Brain microvascular endothelial cell (primary cell): ENCODE measurements around the gene COL5A1.
A peak's percentile ranks its signal among the peaks of the same experiment; 100 is the strongest.

ENCODE experiments used
- DNase-seq: peaks from one replicate; pipeline ENCODE4 v3.0.0-alpha.2; 2020
- H3K27ac ChIP-seq: fragments of 250-450 bp; sonication (Bioruptor Pico); 2 replicates; pipeline ENCODE4 v1.5.1; 2020; ENCODE audit warnings: mild to moderate bottlenecking, moderate library complexity
- H3K27me3 ChIP-seq: fragments of 250-450 bp; sonication (Bioruptor Pico); replicated peaks from 2 replicates; pipeline ENCODE4 v1.5.1; 2020; ENCODE audit warnings: mild to moderate bottlenecking
- H3K36me3 ChIP-seq: fragments of 250-450 bp; sonication (Bioruptor Pico); replicated peaks from 2 replicates; pipeline ENCODE4 v1.5.1; 2020; ENCODE audit warnings: mild to moderate bottlenecking
- H3K4me3 ChIP-seq: 2 replicates; pipeline ENCODE4 v1.5.1; 2011; ENCODE audit warnings: low read depth, mild to moderate bottlenecking, control low read depth, low read length, moderate library complexity
- in situ Hi-C: cut with HindIII; loops from 2 replicates; pipeline ENCODE4 v1.10.0; 2017; ENCODE audit warnings: low sequenced_read_pairs, low pct_ligation_motif_present
- TF ChIP-seq, protein P1 (sequence below): IDR thresholded peaks from 2 replicates; pipeline ENCODE4 v1.5.1; 2011; ENCODE audit warnings: low read depth, mild to moderate bottlenecking, moderate library complexity, low read length, control low read depth, inconsistent platforms; ENCODE audit errors: missing control alignments

The COL5A1 gene

DNA sequence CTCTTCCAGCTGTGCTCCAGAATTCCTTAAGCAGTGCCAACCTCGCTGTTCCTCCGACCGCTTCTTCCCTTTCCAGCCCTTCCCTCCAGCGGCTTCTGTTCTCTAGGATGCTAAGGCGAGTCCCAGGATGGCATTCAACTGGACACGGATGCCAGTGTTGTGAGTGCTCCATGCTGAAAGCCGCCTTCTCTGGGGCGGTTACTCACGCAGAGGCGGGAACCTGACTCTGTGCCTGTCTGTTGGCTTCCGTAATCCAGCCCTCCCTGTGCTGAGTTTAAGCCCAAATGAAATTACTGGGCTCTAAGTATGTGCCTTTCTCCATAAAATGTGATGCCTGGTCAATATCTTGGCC lies 20.2 kb downstream of the COL5A1 start:
- TF ChIP-seq, protein P1, sequence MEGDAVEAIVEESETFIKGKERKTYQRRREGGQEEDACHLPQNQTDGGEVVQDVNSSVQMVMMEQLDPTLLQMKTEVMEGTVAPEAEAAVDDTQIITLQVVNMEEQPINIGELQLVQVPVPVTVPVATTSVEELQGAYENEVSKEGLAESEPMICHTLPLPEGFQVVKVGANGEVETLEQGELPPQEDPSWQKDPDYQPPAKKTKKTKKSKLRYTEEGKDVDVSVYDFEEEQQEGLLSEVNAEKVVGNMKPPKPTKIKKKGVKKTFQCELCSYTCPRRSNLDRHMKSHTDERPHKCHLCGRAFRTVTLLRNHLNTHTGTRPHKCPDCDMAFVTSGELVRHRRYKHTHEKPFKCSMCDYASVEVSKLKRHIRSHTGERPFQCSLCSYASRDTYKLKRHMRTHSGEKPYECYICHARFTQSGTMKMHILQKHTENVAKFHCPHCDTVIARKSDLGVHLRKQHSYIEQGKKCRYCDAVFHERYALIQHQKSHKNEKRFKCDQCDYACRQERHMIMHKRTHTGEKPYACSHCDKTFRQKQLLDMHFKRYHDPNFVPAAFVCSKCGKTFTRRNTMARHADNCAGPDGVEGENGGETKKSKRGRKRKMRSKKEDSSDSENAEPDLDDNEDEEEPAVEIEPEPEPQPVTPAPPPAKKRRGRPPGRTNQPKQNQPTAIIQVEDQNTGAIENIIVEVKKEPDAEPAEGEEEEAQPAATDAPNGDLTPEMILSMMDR, result no peak
- in situ Hi-C loops, result no loop called here
- Histone ChIP-seq H3K27ac (peak overlapping the region; percentile 67), H3K4me3 (no peak overlapping the region), H3K36me3 (peaks cover 43% of the 10 kb centered on the region), H3K27me3 (no peaks in the 10 kb centered on the region)
- peak; percentile 48 for DNase-seq

DNA sequence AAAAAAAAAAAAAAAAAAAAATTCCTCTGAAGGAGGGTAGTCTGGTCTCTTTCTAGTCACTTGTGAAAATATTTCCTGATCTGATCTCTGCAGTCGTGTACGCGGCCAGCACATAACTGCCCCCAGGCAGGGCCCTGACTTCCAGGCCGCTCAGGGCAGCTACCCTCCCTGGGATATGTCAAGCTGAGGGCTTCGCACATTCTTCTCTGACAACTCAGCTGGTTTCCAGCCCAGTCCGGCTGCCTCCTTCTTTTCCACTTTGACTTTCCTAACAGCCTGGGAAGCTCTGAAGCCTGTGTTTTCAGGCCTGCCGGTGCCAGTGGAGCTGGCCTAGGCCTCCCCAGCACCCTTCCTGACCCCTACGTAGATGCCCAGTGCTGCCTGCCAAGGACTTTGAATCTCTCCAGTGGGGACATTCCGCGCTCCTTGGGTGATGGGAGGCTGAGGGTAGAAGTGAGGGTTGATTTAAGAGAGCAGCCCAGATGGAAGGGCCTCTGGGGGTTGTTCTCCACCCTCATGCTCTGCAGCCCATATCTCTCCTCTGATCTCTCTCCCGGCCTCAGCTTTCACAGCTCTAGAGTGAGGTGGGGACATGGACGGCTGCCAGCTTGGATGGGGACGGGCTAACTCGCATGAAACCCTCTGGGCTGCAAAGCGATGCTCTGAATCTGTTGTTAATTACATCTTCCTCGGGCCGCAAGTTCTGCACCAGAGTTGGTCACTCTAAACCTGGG lies 20.7 kb downstream of the COL5A1 start:
- in situ Hi-C loops, result no loop called here
- Histone ChIP-seq H3K36me3 (peaks cover 48% of the 10 kb centered on the region), H3K4me3 (no peak overlapping the region), H3K27ac (peak overlapping the region; percentile 67), H3K27me3 (no peaks in the 10 kb centered on the region)
- TF ChIP-seq, protein P1, result no peak
- peak; percentile 74 for DNase-seq

DNA sequence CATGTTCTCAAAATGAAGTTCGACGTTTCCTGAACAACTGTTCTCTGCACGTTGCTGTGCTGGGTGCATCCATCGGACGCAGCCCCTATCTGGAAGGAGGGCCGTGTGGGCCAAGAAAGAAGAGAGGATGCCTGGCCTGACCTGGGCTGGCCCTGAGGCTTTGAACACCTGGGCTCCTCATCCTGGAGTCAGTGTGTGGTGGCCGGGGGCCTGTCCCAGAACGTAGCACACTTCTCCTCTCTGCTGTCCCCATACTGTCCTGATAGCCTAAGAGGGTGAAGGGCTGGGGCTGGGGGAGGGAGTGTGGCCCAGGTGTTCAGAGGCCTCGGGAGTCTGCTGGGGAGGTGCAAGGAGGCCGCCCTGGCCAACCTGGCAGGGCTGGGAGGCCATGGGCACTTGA lies 21.5 kb downstream of the COL5A1 start:
- TF ChIP-seq, protein P1, result no peak
- Histone ChIP-seq H3K36me3 (peaks cover 55% of the 10 kb centered on the region), H3K27me3 (no peaks in the 10 kb centered on the region), H3K4me3 (no peak overlapping the region), H3K27ac (peak overlapping the region; percentile 67)
- in situ Hi-C loops, result no loop called here
- DNase-seq, result no peak

DNA sequence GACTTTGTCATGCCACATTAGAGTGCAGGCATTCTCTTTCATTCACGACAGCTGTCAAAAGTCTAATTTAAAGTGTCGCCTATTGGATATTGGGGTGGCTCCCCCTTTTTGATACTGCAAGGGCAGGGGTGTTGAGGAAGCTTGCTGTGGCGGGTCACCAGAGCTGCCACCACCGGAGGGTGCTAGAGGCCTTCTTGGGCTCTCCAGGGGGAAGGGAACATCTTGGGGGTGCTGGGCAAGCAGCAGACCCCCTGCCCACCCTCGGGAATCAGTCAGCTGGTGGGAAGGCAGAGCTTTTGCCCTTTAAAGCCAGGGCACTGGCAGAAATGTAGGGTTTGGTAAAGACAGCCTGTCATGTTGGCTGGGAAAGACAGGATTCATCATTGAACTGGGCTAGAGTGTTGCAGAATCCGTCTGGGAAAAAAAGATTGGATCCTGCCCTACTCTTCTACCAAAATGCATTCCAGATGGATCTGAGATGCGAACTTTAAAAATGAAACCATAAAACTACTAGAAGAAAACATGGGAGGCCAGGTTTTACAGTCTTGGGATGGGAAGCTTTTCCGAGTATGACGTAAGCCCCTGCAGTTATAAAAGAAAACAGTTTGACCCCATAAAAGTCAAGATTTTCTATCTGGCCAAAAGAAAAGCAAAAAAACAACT lies 22.3 kb downstream of the COL5A1 start:
- Histone ChIP-seq H3K36me3 (peaks cover 54% of the 10 kb centered on the region), H3K27ac (no peak overlapping the region), H3K4me3 (no peak overlapping the region), H3K27me3 (no peaks in the 10 kb centered on the region)
- no peak for DNase-seq
- in situ Hi-C loops, result no loop called here
- TF ChIP-seq, protein P1, result peak; percentile 66

DNA sequence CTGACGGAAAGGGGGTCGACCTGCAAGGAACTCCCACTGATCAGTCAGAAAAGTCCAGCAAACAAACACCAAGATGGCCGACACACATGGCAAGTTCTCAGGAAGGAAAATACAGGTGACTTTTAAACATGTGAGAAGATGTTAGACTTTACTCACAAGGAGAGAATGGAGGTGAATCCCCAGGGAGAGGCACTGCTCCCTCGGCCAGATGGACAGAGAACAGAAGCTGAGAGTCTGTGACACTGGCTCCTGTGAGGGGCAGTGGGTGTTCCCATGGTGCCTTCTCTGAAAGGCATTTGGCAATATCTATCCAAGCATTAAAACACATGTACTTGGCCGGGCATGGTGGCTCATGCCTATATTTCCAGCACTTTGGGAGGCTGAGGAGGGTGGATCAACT lies 22.8 kb downstream of the COL5A1 start:
- in situ Hi-C loops, result no loop called here
- no peak for DNase-seq
- Histone ChIP-seq H3K36me3 (peaks cover 48% of the 10 kb centered on the region), H3K27me3 (no peaks in the 10 kb centered on the region), H3K4me3 (no peak overlapping the region), H3K27ac (no peak overlapping the region)
- TF ChIP-seq, protein P1, result no peak
